Stimulated activated CD4-positive, alpha-beta T cell treated with anti-CD3 and anti-CD28 coated beads, Interleukin-2, amount 100 ng/mL, for 24 hours (primary cell): ENCODE results near the gene EBLN2.

Experiments used
- DNase-seq, 2 donors: peaks; one replicate each; pipeline ENCODE4 v3.0.0-alpha.2; 2020

EBLN2 gene

DNA sequence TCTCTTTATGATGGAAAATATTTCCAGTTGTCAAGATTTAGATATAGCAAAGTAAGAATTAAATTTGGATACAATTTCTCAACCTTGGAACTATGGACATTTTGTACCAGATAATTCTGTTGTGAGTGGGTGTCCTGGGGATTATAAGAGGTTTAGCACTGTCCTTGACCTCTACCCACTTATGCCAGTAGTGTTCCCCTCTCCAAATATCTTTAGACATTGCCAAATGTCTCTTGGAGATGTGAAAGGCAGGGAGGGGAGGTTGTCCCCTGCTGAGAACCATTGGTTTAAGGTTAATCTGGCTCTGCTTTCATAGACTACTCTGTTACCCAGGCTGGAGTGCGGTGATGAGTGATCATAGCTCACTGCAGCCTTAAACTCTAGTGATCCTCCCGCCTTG, at the start of gene EBLN2:
Gene EBLN2 (plus strand): TSS at position 244 of the 400 bp plus-strand sequence. CDS start 423 bp downstream, outside the sequence.
- DNase-seq, result no peak

DNA sequence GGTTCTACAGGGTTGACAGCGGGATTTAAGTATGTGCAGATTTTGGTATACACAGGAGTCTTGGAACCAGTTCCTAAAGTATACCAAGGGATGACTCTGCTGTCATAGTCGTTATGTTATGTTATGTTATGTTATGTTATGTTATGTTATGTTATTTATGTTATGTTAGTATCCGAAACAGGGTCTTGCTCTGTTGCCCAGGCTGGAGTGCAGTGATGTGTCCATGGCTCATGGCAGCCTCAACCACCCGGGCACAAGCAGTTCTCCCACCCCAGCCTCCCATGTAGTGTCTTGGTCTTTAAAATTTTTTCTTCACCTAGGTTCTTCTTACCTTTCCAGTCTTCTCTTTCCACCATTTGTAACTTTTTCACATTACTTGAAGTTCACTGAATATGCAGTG, 43.2 kb upstream of the EBLN2 start:
- no peak for DNase-seq

DNA sequence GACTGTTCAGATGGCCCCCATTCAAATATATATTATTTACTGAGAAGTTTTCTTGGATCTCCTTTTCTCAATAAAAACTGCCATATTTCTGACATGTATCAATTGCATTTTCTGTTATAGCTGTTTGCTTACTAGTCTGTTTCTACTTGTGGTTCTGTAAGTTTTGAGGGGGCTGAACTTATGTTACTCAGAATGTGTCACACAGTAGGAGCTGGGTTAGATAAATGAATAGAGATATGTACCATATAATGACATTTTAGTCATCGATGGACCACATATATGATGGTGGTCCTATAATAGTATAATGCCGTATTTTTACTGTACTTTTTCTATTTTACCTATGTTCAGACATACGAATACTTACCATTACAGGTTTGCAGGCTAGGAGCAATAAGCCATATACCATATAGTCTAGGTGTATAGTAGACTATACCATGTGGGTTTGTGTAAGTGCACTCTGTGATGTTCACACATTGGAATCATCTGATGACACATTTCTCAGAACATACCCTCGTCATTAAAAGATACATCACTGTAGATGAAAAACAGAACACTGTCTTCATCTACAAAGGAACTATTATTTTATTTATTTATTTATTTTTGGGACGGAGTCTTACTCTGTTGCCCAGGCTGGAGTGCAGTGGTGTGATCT, 42.5 kb upstream of the EBLN2 start:
- no peak for DNase-seq

DNA sequence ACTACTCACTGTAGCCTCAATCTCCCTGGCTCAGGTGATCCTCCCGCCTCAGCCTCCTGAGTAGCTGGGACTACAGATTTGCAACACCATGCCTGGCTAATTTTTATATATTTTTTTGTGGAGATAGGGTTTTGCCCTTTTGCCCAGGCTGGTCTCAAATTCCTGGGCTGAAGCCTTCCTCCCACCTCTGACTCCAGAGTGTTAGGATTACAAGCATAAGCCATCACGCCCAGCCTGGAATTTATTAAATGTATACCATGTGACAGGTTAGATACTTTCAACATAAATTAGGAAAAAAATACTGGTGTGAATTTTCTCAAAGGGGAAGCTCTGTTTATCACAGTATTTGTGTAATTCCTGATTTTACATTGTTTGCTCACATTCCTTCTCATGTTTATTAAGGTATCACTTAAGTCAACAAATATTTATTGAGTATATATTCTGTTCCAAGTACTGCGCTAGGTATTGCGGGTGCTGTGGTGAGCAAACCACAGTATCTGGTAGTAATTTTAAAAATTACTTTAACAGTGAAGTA, 40.1 kb upstream of the EBLN2 start:
- no peak for DNase-seq

GRCh38 chr3:73024836-73025235, 36.6 kb upstream of the EBLN2 start:
- no peak for DNase-seq

DNA sequence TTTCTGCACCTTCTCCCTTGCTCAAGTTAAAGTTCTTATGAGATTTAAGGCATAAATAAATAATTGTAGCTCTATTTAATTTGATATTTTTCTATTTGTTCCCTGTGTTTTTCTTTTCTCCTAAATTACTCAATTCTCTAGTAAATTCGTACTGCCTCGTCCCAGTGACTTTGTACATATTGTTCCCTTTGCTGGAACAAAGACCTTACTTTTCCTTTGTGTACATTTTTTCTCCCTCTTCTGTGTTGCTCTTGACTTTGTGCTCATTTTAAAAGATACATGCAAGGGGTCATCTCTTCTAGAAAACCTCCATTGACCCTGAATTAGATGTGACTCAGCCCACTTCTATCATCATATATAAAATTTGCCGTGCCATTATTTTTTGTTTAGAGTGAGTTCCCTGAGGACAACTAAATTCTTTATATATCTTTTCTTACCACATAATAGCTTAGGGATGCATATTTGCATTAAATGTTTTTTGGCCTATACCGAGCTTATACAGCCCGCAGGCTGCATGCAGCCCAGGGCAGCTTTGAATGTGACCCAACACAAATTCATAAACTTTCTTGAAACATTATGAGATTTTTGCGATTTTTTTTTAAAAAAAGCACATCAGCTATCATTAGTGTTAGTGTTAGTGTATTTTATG, 35.2 kb upstream of the EBLN2 start:
- no peak for DNase-seq

GRCh38 chr3:73026760-73027113, 34.7 kb upstream of the EBLN2 start:
- no peak for DNase-seq

- DNase-seq, result no peak
Observed at GRCh38 chr3:73028803-73029202, 32.7 kb upstream of the EBLN2 start.

- no peak for DNase-seq
Observed at GRCh38 chr3:73029321-73029796, 32.1 kb upstream of the EBLN2 start.

GRCh38 chr3:73030073-73030597, 31.3 kb upstream of the EBLN2 start:
- DNase-seq, result no peak

GRCh38 chr3:73031573-73032103, 29.8 kb upstream of the EBLN2 start:
- no peak for DNase-seq

DNA sequence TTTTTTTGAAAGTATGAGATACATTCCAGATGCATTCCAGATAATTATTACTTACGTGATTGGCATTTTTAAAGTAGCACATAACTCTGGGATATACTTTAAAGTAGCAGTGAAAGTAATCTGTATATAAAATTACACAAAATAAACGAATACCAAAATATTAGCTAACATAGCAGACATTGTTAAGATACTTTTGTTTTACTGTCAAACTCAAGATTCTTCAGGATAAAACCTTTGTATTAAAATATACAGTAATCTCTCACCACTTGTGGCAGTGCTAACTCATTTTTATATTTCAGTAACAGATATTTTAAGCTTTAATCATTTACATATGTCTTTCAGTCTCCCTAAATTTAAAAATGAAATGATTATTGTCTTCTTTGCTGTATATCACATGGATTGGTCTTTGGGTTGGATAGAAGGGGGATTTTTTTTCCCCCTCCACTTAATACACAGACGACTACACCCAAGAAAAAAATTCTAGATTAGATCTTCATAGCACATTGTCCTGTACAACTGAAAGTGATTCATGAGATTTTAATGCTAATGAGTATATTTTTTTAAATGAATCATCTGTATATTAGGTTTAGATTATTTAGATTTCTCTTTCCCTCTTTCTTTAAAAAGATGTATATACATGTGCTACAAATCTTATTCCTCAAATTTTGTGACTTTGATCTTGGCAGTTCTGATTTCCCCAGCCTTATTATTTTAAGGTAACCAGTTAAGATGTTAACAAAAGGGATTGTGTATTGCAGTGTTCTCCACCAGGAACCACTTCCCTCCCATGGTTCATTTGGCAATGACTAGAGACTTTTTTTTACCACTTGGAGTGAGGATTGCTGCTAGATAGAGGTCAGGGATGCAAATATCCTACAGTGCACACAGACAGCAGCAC, 24.5 kb upstream of the EBLN2 start:
- DNase-seq, result no peak

GRCh38 chr3:73041537-73041936, 19.9 kb upstream of the EBLN2 start:
- DNase-seq, result no peak

DNA sequence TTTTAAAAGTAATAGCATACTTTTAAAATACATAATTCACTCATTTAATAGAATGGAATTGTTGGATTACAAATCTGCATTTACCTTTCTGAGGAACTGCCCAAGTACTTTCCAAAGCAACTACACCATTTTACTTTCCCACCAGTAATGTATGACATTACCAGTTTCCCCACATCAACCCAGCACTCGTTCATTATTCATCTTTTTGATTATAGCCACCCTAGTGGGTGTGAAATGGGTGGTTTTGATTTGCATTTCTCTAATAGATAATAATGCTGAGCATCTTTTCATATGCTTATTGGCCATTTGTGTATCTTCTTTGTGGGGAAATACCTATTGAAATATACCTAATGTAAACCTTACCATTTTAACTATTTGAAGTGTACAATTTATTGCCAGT, 18.0 kb upstream of the EBLN2 start:
- no peak for DNase-seq

- DNase-seq, result no peak
Observed at GRCh38 chr3:73045391-73045790, 16.1 kb upstream of the EBLN2 start.

DNA sequence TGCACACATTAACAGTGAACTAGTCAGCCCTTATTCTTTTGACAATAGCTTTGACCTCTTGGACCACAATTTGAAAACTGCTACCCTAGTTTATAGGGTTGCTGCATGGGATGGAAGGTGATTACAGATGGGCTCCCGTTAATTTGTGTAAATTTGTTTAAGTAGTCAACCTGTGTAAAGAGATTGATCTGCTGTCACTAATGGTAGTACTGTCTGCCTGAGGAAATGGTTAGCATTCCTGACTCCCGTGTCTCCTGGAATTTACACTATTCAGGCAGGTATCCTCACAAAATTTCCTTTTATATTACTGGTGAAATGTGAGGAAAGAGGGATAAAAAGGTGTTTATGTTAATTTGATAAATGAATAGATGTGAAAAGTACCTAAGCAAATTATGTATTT, 15.3 kb upstream of the EBLN2 start:
- DNase-seq, result no peak

- DNase-seq, result no peak
Observed at GRCh38 chr3:73049319-73049718, 12.1 kb upstream of the EBLN2 start.

- no peak for DNase-seq
Observed at GRCh38 chr3:73052857-73053256, 8.6 kb upstream of the EBLN2 start.

GRCh38 chr3:73055583-73055982, 5.9 kb upstream of the EBLN2 start:
- DNase-seq, result no peak

GRCh38 chr3:73056014-73056844, 5.2 kb upstream of the EBLN2 start:
- DNase-seq, result no peak

DNA sequence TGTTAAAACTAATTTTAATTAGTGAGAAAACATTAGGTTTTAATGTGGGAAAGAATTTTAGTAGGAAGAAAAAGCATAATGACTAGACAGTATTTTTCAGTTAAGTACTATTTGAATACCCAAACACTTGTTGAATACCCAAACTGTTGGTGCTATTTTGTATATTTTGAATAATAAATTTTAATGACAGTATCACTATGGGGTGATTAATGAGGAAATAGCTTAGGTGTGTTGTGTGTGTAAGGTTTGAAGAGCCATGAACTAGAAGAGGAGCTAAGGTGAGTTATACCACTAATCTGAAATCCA, 4.7 kb upstream of the EBLN2 start:
- DNase-seq, result no peak

GRCh38 chr3:73060302-73060723, 1.1 kb upstream of the EBLN2 start:
- no peak for DNase-seq
